ENCODE results near the gene KHDC3L. TPM values are rescaled to one million over a fixed set of nuclear protein-coding genes. Genes with fewer than 3 reads are reported as not detected.
"Not testable (repeated sequence)": the region's sequence is repeated elsewhere in the genome, so short reads cannot be mapped to it uniquely, and the experiment has no call there.

Gene KHDC3L
- total RNA-seq, 1 donor from 2014 or later = not detected

DNA sequence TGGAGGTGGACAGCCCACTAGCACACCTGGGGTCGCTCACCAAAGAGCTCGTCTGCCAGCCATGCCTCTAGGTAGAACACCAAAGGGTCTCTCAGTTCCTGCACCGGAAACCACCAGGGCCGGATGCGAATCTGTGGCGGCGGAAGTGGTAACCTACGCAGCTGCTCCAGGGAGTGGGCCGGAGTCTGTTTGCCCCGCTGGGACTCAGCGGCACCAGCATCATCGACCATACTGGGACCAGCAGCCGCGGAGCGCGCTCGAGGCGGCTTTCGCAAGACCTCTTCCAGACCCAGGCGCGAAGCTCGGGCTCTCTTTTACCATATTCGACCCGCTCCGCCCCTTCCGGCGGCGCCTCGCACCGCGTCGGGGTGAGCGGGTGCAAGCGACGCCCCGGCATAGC is 7.1 kb downstream of the KHDC3L start, which contains the start of gene OOEP:
Gene OOEP, minus strand, starts transcription at position 335 of the 400 bp plus-strand sequence. Its CDS starts 105 bp downstream, at position 230.
- DNase-seq (ENCODE audit: low read depth) = no peak

DNA sequence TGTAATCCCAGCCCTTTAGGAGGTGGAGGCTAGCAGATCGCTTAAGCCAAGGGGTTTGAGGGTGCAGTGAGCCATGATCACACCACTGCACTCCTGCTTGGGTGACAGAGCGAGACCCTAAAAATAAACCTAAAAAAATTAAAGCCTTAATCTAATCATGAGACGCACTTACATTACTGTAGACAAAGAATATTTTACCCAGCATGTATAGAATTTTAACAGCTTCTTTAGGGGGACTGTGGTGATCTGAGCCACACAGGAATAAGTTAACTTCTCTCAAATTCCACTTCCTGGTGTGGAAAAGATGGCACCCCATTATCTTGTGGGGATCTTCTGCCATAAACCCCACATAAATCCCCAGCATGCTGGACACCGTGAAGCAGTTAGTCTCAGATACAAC is 9.5 kb downstream of the KHDC3L start:
- DNase-seq (ENCODE audit: low read depth) = no peak

DNA sequence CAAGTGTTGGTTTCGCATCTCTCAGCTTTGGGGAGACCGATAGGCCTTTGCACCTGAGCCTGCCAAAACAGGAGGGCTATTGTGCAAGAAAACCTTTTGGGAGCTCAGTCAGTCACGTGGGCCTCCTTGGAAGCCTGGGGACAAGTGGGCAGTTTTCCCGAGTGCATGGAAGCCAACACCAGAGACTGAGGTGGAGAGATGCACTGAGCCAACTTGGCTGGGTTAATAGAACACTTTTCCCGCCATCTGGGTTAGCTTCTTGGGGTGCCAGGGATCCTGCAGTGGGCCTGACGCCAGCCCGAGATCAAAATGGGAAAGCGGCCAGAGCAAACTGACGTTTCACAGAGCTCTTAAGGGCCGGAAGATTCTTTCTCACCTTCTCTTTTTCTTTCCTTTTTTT is 10.1 kb downstream of the KHDC3L start:
- DNase-seq (ENCODE audit: low read depth) = no peak

DNA sequence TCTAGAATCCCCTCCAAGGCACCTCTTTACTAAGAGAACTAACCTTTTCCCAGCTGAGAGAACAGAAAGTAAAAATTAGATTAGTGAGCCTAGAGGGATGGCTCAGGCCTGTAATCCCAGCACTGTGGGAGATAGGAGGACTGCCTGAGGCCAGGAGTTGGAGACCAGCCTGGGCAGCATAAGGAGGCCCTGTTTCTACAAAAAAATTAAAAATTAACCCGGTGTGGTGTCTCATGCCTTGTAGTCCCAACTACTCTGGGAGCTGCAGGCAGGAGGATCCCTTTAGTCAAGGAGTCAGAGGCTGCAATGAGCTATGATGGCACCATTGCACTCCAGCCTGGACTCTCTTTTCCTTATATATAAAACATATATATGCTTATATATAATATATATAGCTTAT is 12.8 kb downstream of the KHDC3L start:
- peak; percentile 58 for DNase-seq (ENCODE audit: low read depth)

DNA sequence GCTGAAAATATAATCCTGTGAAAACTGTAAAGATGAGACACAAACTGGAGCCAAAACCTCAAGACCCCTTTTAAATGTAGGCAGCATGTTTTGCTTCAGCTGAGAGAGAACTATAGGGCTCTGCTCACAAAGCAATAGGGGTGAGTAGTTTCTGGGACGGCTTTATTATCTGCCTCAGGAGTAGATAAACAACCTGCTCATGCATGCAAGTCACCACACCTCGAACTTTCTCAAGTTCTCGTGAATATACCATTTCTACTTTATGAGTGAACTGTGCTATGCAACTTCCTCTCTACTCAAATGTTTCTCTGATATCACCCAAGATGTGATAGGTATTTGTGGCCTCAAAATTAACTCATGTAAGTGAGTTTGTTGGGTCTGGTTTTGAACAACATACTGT is 14.8 kb downstream of the KHDC3L start:
- no peak for DNase-seq (ENCODE audit: low read depth)

DNA sequence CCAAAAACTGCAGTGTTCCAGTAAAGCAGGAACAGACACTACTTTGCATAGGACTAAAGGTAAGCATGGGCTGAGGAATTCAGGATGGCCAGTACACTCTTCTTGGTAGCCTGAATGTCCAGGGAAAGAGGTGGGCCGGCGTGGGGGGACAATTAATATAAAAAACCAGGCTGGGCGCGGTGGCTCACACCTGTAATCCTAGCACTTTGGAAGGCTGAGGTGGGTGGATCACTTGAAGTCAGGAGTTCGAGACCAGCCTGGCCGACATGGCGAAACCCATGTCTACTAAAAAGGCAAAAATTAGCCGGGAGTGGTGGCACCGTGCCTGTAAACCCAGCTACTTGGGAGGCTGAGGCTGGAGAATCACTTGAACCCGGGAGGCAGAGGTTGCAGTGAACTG is 19.1 kb downstream of the KHDC3L start:
- not testable (repeated sequence) for DNase-seq (ENCODE audit: low read depth)

DNA sequence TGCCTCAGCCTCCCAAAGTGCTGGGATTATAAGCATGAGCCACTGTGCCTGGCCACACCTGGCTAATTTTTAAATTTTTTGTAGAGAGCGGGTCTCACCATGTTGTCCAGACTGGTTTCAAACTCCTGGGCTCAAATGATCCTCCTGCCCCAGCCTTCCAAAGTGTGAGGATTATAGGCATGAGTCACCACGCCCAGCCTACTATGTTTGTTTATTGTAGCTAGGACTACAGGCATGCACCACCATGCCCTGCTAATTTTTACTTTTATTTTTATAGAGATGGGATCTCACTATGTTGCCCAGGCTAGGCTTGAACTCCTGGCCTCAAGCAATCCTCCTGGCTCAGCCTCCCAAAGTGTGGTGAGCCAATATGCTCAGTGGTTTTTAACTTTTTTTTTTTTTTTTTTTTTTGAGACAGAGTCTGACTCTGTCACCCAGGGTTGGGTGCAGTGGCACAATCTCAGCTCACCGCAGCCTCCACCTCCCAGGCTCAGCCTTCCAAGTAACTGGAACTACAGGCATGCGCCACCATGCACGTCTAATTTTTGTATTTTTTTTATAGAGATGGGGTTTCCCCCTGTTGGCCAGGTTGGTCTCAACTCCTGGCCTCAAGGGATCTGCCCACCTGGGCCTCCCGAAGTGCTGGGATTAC is 20.1 kb downstream of the KHDC3L start:
- peak; percentile 16 for DNase-seq (ENCODE audit: low read depth)

DNA sequence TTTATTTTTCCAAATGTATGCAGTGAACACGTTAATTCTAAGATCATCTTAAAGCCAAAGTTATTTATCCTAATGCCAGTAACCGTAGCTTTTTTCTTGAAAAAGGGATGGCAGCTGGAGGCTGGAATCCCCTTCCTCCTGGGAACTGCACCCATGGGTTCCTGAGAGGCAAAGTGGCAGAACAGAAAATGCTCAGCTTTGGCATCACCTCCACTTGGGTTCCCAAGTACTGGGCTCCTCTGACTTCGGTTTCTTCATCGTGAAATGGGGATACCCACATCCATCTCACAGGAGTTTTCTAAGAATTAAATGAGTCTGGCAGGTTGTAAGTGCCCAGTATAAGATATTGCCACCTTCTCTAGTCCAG is 26.0 kb downstream of the KHDC3L start:
- no peak for DNase-seq (ENCODE audit: low read depth)

DNA sequence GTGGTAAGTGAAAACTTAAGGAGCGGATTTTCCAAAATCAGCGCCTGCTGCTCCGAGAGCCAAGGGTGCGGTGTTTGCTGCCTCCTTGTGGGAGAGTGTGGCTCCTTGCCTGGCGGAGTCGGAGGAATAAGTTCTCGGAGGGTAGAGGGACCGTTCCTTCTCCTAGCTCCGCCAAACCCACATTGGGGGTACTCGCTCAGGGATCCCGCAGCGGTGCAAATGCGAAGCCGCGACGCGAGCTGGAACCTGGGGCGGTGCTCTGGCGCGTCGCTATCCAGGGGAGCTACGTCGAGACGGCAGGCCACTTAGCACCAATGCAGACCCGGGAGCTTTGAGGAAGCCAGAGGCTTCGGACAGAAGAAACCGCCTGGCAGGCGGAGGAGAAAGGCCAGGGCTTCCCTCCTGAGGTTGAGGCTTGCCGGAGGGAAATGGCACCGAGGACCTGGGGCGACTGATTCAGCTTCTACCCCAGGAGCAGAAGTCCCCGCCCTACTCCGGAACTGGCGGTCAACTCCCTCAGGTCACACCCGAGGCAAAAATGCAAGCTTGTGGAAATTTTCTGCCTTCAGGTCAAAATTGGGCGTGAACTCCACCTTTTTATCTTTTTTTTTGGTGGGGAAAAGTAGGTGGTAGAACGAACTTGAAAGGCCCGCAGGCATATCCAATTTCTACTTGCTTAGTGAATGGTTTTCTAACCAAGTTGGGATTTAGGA is 26.5 kb downstream of the KHDC3L start:
- DNase-seq (ENCODE audit: low read depth) = peak; percentile 33

DNA sequence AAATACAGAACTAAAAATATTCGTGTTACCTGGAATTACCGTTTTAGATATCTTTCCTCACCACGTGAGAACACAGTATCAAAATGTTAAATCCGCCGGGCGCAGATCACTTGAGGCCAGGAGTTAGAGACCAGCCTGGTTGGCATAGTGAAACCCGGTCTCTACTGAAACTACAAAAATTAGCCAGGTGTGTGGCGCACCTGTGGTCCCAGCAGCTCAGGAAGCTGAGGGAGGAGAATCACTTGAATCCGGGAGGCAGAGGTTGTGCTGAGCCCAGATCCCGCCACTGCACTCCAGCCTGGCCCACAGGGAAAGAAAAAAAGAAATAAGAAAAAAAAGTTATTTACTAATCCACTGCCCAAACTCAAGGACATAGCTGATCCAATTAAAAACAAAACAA is 27.4 kb downstream of the KHDC3L start:
- DNase-seq (ENCODE audit: low read depth) = no peak

DNA sequence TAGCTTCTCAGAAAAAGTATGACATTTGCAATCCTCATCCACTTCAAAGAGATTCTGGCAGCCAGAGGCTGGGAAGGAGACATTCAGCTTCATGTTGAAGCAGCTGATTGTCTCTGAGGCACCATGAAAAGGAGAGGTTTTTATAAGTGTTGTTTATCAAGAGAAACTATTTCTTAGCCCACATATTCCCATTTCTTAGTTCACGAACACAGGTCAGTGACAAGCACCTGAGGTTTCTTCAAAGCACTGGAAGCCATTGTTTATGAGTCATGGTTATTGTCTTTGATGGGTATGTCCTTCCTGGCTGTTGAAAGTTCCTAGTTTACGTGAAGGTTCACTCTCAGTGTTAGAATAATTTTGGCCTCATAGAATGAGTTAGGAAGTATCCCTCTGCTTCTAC is 29.2 kb downstream of the KHDC3L start:
- peak; percentile 50 for DNase-seq (ENCODE audit: low read depth)

DNA sequence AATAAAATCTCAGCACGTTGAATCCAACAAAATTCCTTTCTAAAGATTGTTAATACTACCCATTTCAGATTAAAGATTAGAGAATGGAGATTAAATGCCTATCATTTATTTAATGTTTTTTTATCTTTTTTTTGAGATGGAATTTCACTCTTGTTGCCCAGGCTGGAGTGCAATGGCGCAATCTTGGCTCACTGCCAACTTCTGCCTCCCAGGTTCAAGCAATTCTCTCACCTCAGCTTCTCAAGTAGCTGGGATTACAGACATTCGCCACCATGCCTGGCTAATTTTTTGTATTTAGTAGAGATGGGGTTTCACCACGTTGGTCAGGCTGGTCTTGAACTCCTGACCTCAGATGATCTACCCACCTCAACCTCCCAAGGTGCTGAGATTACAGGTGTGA is 29.7 kb downstream of the KHDC3L start:
- not testable (repeated sequence) for DNase-seq (ENCODE audit: low read depth)

DNA sequence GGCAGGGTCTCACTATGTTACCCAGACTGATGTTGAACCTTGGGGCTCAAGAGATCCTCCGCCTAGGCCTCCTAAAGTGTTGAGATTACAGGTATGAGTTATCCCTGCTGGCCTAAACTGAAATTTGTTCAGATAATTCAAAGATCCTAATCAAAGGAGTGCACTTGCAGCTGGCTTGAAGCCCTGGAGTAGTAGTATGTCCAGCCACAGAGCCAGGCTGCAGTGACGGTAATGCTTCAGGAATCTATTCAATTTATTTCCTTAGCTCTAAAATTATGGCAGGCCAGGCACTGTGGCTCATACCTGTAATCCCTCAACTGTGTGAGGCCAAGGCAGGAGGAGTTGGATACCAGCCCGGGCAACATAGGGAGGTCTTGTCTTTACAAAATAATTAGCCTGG is 30.8 kb downstream of the KHDC3L start:
- DNase-seq (ENCODE audit: low read depth) = no peak

DNA sequence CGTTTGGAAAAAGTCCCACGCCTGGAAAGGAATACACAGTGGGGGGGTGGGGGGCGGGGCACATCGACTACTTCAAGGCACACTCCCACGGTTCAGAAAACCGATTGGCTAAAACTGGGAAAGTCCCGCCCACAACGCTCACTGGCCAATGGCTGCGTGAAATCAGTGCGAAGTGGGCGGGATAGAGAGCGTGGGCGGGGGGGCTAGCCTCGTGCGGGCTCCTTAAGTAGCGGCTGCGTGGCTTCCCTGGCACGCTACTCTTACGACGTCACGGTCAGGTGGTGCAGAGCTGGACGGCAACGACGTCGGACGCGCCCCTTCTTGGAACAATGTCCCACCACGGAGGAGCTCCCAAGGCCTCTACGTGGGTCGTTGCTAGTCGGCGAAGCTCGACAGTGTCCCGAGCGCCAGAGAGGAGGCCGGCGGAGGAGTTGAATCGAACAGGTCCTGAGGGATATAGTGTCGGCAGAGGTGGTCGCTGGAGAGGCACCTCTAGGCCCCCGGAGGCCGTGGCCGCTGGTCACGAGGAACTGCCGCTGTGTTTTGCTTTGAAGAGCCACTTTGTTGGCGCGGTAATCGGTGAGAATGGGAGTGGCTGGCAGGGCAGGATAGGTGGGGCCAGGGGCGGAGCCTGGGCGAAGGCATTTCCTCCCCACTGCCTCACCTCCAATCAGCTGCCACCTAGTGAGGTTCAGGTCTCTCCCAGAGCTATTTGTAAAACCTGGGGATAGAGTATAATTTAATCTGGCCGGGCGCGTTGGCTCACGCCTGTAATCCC is 32.3 kb downstream of the KHDC3L start, which contains the start of gene DDX43:
Gene DDX43, plus strand, starts transcription at position 252 of the 778 bp plus-strand sequence. Its CDS starts 78 bp downstream, at position 330.
- DNase-seq (ENCODE audit: low read depth) = peak; percentile 37

DNA sequence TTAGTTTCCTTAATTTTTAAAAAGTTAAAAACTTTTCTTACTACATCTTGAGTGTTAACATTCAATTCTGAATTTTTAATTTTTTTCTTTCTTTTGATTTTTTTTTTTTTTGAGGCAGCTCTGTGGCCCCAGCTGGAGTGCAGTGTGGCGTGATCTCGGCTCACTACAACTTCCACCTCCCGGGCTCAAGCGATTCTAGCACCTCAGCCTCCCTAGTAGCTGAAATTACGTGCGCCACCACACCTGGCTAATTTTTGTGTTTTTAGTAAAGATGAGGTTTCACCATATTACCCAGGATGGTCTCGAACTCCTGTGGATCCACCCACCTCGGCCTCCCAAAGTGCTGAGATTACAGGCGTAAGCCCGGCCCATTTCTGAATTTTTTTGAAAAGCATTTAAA is 33.4 kb downstream of the KHDC3L start:
- DNase-seq (ENCODE audit: low read depth) = no peak

DNA sequence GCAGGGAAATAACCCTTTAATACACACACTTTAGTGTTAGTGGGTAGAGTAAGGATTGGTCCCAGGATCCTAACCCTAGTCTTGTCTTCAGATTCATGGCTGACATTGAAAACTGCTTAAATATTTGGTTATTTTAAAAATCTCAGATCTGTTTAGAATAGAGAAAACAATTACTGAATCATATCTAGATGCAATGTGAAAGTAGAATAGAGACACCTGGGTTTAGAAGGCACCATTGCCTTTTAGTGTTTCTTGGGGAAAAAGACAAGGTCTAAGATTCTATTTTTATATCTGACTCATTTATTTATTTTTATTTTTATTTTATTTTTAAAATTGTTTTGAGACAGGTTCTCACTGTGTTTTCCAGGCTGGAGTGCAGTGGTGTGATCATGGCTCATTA is 38.2 kb downstream of the KHDC3L start:
- no peak for DNase-seq (ENCODE audit: low read depth)

DNA sequence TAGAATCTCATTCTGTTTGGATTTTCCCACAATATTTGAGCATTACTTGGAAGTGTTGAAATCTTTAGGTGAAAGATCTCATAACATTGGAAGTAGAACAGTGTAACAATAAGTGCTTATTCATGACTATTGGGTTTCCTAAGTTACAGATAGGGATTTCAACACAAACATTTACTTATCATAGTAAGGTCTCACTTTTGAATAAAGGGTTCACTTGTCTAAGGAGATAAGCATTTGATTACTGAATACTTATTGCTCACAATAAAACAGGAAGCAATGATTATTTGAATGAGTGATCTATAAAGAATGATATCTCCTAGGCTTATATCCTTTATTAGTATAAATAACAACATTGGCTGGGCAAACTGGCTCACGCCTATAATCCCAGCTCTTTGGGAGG is 46.9 kb downstream of the KHDC3L start:
- DNase-seq (ENCODE audit: low read depth) = no peak

DNA sequence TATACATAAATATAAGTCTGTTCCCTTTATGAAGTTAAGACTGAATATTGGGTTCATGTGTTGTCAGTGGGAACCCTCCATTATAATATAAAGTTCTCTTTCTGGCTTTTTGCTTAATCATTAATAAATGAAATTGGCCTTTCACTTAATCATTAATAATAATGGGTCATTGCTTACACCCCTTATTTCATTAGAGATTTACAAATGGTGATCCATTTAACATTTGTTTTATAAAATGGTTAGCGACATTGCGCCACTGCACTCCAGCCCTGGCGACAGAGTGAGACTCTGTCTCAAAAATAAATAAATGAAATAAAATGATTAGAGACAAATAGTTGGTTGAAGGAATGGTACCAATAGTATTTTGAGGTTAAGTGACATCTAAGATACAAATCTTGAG is 50.6 kb downstream of the KHDC3L start:
- no peak for DNase-seq (ENCODE audit: low read depth)

Data from renal cortical epithelial cell (primary cell).